Thymus (tissue), 11 donors: Measurements from ENCODE around the gene COMMD1. TPM values are rescaled to one million over a fixed set of nuclear protein-coding genes. Genes with fewer than 3 reads are reported as not detected.
"Not testable (repeated sequence)": the region's sequence is repeated elsewhere in the genome, so short reads cannot be mapped to it uniquely, and the experiment has no call there.

ENCODE experiments used
- DNase-seq, 9 donors: peaks; one replicate each; pipeline ENCODE4 v3.0.0-alpha.2; 2013; ENCODE audit warnings: low spot score in 9 of 9, low read depth in 6 of 9, missing footprints in 1 of 9
- H3K27ac ChIP-seq, 2 donors: one replicate each; pipeline ENCODE4 v1.5.1; 2013; ENCODE audit warnings: control low read depth in 1 of 2, low read depth in 1 of 2, low read length in 1 of 2, mild to moderate bottlenecking in 1 of 2, moderate library complexity in 1 of 2
- H3K27me3 ChIP-seq, 2 donors: one replicate each; pipeline ENCODE4 v1.5.1; 2013; ENCODE audit warnings: low read length in 1 of 2; ENCODE audit not compliant: control insufficient read depth in 2 of 2, insufficient read depth in 1 of 2
- H3K36me3 ChIP-seq, 2 donors: one replicate each; pipeline ENCODE4 v1.5.1; 2013; ENCODE audit warnings: low read length in 1 of 2, mild to moderate bottlenecking in 1 of 2, moderate library complexity in 1 of 2; ENCODE audit not compliant: control insufficient read depth in 2 of 2, insufficient read depth in 2 of 2
- H3K4me1 ChIP-seq, 2 donors: one replicate each; pipeline ENCODE4 v1.5.1; 2013; ENCODE audit warnings: low read length in 2 of 2; ENCODE audit not compliant: control insufficient read depth in 2 of 2, insufficient read depth in 2 of 2
- H3K4me3 ChIP-seq, 2 donors: one replicate each; pipeline ENCODE4 v1.5.1; 2013; ENCODE audit warnings: low read length in 2 of 2, control low read depth in 1 of 2, mild to moderate bottlenecking in 1 of 2
- H3K9me3 ChIP-seq, 2 donors: one replicate each; pipeline ENCODE4 v1.5.1; 2013; ENCODE audit warnings: low read length in 1 of 2, mild to moderate bottlenecking in 1 of 2; ENCODE audit not compliant: control insufficient read depth in 2 of 2, insufficient read depth in 1 of 2
- WGBS: extraction: QIAGEN DNeasy Blood & Tissue Kit; methylation state at CpG from one replicate; pipeline ENCODE4 v1.1.7; 2013; 5-methylcytosine and 5-hydroxymethylcytosine counted together
- polyA plus RNA-seq: library from polyadenylated mRNA; stranded (reverse); fragments of 200-250 nt; gene quantifications from one replicate; pipeline ENCODE4 v1.2.3, GENCODE V29; 2013
- total RNA-seq: library from RNA; stranded (reverse); fragments of 120-200 nt; gene quantifications from one replicate; pipeline ENCODE4 v1.2.4, GENCODE V29; 2013
- donor health status: healthy.

The COMMD1 gene
- total and polyA plus RNA-seq, 2 donors, result 39.9 to 45.1 TPM

- H3K27ac ChIP-seq, H3K4me1 ChIP-seq, H3K27me3 ChIP-seq, DNase-seq, H3K4me3 ChIP-seq, H3K9me3 ChIP-seq: not testable (repeated sequence)
- 99% methylated on average over 4 of the region's 4 CpGs for WGBS
- peaks cover 31 to 79% of the 10 kb centered on the region in 2 donors for H3K36me3 ChIP-seq
Measured at GRCh38 chr2:61879351-61879750, 26.1 kb upstream of the COMMD1 start.

GRCh38 chr2:61882850-61883249, 22.6 kb upstream of the COMMD1 start:
- peaks cover 7 to 14% of the 10 kb centered on the region in 2 donors for H3K4me1 ChIP-seq
- no peak overlapping the region for H3K27ac ChIP-seq
- no peaks in the 10 kb centered on the region for H3K27me3 ChIP-seq
- WGBS, result 96% methylated on average over 5 of the region's 5 CpGs
- no peak overlapping the region for H3K4me3 ChIP-seq
- H3K9me3 ChIP-seq, result no peaks in the 10 kb centered on the region
- peaks cover 33 to 62% of the 10 kb centered on the region in 2 donors for H3K36me3 ChIP-seq
- DNase-seq, result no peak

GRCh38 chr2:61885896-61886603, 19.4 kb upstream of the COMMD1 start:
- H3K36me3 ChIP-seq, result peaks cover 24 to 35% of the 10 kb centered on the region in 2 donors
- no peak overlapping the region for H3K4me3 ChIP-seq
- H3K27ac ChIP-seq, result no peak overlapping the region
- H3K4me1 ChIP-seq, result peaks cover 10 to 17% of the 10 kb centered on the region in 2 donors
- no peaks in the 10 kb centered on the region for H3K27me3 ChIP-seq
- DNase-seq, result no peak
- WGBS, result 92% methylated on average over 18 of the region's 18 CpGs
- H3K9me3 ChIP-seq, result no peaks in the 10 kb centered on the region

- Histone ChIP-seq H3K4me1 (peaks cover 10 to 17% of the 10 kb centered on the region in 2 donors), H3K36me3 (peaks cover 18 to 25% of the 10 kb centered on the region in 2 donors), H3K4me3 (peak overlapping the region; percentile 67 to 91), H3K27ac (peak overlapping the region; percentile 97), H3K9me3 (no peaks in the 10 kb centered on the region), H3K27me3 (no peaks in the 10 kb centered on the region)
- WGBS, result under 1% methylated on average over 18 of the region's 18 CpGs
- peak in 6 of 9 donors; percentile 8 to 43 (median 26) for DNase-seq
Measured at GRCh38 chr2:61887717-61888266, 17.7 kb upstream of the COMMD1 start.

- Histone ChIP-seq H3K4me1 (peaks cover 10 to 17% of the 10 kb centered on the region in 2 donors), H3K27me3 (no peaks in the 10 kb centered on the region), H3K4me3 (peak within 1 kb of the TSS; percentile 67 to 91), H3K27ac (peak within 1 kb of the TSS; percentile 97), H3K9me3 (no peaks in the 10 kb centered on the region), H3K36me3 (peaks cover 17 to 19% of the 10 kb centered on the region in 2 donors)
- peak; percentile 82 to 97 (median 94) for DNase-seq
- WGBS, result 1% methylated on average over 74 of the region's 74 CpGs
Measured at GRCh38 chr2:61888267-61889055, 17.0 kb upstream of the COMMD1 start, which contains the start of gene CCT4. Gene CCT4 (minus strand): TSS chr2:61888656. CDS start chr2:61888507, 149 bp downstream.

- no peaks in the 10 kb centered on the region for H3K4me1 ChIP-seq
- peak in 4 of 9 donors; percentile 16 to 47 (median 26) for DNase-seq
- H3K4me3 ChIP-seq, result no peak overlapping the region
- no peaks in the 10 kb centered on the region for H3K9me3 ChIP-seq
- H3K27me3 ChIP-seq, result no peaks in the 10 kb centered on the region
- 60% methylated on average over 2 of the region's 2 CpGs for WGBS
- no peak overlapping the region for H3K27ac ChIP-seq
- H3K36me3 ChIP-seq, result no peaks in the 10 kb centered on the region
Measured at GRCh38 chr2:61898810-61899209, 6.7 kb upstream of the COMMD1 start.

- 98% methylated on average over 1 of the region's 1 CpG for WGBS
- Histone ChIP-seq H3K27ac (no peak overlapping the region), H3K36me3 (no peaks in the 10 kb centered on the region), H3K4me3 (no peak overlapping the region), H3K27me3 (no peaks in the 10 kb centered on the region), H3K9me3 (peaks cover 0 to under 1% of the 10 kb centered on the region in 2 donors), H3K4me1 (peaks cover under 1 to 2% of the 10 kb centered on the region in 2 donors)
- no peak for DNase-seq
Measured at GRCh38 chr2:61900281-61900680, 5.2 kb upstream of the COMMD1 start.

GRCh38 chr2:61906186-61906470, 654 bp downstream of the COMMD1 start:
- H3K9me3 ChIP-seq, result peaks cover 0 to 5% of the 10 kb centered on the region in 2 donors
- WGBS, result 3% methylated on average over 6 of the region's 6 CpGs
- no peaks in the 10 kb centered on the region for H3K27me3 ChIP-seq
- H3K4me3 ChIP-seq, result peak overlapping the region; percentile 92 to 94
- peak overlapping the region in 1 of 2 donors; percentile 62 for H3K27ac ChIP-seq
- H3K36me3 ChIP-seq, result no peaks in the 10 kb centered on the region
- peaks cover 2 to 6% of the 10 kb centered on the region in 2 donors for H3K4me1 ChIP-seq
- no peak for DNase-seq

GRCh38 chr2:61909116-61909515, 3.6 kb downstream of the COMMD1 start:
- 98% methylated on average over 8 of the region's 8 CpGs for WGBS
- DNase-seq, result no peak
- H3K27me3 ChIP-seq, result no peaks in the 10 kb centered on the region
- no peak overlapping the region for H3K4me3 ChIP-seq
- no peaks in the 10 kb centered on the region for H3K36me3 ChIP-seq
- H3K4me1 ChIP-seq, result peaks cover 2 to 6% of the 10 kb centered on the region in 2 donors
- H3K9me3 ChIP-seq, result peaks cover 0 to 5% of the 10 kb centered on the region in 2 donors
- no peak overlapping the region for H3K27ac ChIP-seq
